C1 segment of cervical spinal cord (tissue), 14 donors: Measurements from ENCODE around the gene ENO2.

ENCODE experiments used
- DNase-seq, 14 donors: peaks; one replicate each; lab custom pipeline; 2025; lab: John Stamatoyannopoulos, UW

ENO2 gene

DNA sequence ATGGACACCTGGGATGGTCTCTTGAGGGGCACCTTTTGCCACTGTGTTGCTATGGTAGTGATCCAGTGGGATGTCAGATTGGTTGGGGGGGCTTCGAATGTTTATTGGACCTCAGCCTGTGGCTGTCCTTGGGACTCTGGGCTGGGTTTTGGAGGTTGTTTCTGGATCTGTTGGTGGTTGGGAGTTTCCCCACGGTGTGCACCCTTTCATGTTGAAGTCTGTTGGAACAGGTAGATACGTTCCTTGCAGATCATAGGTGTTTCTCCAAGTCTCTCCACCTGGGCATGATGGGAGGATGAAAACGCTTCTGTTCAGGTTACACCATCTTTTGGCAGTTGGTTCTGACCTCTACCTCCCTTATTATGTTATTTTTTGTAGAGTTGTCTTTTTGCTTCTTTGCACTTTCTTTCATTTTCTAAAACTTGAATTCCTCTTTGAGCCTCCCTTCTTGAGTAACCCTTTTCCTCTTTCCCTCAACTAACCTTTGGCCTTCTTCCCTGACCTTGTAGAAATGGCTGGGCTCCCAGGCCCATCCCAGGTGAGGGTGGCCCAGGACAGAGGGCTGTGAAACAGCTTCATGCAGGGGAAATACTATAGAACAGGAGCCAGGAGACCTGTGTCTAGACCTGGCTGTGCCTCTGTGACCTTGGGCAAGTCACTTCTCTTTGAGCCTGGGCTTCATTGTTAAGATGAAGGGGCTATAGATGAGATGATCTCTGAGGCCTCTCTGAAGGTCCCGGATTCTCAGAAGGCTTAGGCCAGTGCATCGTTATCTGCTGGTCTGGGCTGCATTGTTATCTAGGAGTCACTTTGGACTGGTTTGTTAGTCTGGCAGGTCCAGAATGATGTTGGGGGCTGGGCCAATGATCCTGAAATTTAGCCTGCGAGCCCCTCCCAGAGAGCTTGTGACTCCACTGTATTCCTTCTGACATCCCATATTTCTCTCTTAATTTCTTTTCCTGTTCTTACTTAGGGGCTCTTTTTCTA is 15.4 kb downstream of the ENO2 start:
- no peak for DNase-seq

DNA sequence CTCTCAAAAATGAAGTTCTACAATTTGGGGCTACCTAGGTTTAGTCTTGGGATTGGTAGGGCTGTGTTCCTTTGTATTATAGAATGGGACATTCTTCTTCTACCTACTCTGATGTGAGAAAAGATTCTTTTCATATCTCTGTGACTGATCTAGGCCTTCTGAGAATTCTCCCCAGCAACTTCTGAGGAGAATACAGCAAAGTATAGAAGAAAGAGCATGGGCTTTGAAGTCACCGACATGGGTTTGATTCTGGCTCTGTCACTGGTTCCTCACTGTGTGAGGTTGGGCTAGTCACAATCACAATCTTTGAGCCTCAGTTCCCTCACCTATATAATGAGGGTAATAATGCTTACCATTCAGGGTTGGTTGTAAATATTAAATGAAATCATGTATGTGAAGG is 18.4 kb downstream of the ENO2 start:
- DNase-seq, result no peak

GRCh38 chr12:6934110-6934509 is 19.7 kb downstream of the ENO2 start:
- no peak for DNase-seq

DNA sequence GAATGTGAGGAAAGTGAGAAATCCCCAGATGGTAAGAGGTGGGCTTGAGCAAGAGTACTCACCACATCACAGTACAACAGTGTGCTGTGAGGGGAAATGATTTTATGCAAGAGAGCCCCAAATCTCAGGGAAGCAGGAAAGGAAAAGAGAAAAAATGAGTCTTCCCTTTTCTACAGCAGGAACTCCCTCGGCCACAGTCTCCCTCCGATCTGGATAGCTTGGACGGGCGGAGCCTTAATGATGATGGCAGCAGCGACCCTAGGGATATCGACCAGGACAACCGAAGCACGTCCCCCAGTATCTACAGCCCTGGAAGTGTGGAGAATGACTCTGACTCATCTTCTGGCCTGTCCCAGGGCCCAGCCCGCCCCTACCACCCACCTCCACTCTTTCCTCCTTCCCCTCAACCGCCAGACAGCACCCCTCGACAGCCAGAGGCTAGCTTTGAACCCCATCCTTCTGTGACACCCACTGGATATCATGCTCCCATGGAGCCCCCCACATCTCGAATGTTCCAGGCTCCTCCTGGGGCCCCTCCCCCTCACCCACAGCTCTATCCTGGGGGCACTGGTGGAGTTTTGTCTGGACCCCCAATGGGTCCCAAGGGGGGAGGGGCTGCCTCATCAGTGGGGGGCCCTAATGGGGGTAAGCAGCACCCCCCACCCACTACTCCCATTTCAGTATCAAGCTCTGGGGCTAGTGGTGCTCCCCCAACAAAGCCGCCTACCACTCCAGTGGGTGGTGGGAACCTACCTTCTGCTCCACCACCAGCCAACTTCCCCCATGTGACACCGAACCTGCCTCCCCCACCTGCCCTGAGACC is 21.2 kb downstream of the ENO2 start:
- no peak for DNase-seq

DNA sequence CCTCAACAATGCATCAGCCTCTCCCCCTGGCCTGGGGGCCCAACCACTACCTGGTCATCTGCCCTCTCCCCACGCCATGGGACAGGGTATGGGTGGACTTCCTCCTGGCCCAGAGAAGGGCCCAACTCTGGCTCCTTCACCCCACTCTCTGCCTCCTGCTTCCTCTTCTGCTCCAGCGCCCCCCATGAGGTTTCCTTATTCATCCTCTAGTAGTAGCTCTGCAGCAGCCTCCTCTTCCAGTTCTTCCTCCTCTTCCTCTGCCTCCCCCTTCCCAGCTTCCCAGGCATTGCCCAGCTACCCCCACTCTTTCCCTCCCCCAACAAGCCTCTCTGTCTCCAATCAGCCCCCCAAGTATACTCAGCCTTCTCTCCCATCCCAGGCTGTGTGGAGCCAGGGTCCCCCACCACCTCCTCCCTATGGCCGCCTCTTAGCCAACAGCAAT is 21.8 kb downstream of the ENO2 start:
- no peak for DNase-seq

DNA sequence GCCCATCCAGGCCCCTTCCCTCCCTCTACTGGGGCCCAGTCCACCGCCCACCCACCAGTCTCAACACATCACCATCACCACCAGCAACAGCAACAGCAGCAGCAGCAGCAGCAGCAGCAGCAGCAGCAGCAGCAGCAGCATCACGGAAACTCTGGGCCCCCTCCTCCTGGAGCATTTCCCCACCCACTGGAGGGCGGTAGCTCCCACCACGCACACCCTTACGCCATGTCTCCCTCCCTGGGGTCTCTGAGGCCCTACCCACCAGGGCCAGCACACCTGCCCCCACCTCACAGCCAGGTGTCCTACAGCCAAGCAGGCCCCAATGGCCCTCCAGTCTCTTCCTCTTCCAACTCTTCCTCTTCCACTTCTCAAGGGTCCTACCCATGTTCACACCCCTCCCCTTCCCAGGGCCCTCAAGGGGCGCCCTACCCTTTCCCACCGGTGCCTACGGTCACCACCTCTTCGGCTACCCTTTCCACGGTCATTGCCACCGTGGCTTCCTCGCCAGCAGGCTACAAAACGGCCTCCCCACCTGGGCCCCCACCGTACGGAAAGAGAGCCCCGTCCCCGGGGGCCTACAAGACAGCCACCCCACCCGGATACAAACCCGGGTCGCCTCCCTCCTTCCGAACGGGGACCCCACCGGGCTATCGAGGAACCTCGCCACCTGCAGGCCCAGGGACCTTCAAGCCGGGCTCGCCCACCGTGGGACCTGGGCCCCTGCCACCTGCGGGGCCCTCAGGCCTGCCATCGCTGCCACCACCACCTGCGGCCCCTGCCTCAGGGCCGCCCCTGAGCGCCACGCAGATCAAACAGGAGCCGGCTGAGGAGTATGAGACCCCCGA is 22.5 kb downstream of the ENO2 start:
- DNase-seq, result peak in 2 of 14 donors; percentile 56 to 61

GRCh38 chr12:6937481-6938352 is 23.3 kb downstream of the ENO2 start:
- DNase-seq, result peak; percentile 45 to 95 (median 84)

DNA sequence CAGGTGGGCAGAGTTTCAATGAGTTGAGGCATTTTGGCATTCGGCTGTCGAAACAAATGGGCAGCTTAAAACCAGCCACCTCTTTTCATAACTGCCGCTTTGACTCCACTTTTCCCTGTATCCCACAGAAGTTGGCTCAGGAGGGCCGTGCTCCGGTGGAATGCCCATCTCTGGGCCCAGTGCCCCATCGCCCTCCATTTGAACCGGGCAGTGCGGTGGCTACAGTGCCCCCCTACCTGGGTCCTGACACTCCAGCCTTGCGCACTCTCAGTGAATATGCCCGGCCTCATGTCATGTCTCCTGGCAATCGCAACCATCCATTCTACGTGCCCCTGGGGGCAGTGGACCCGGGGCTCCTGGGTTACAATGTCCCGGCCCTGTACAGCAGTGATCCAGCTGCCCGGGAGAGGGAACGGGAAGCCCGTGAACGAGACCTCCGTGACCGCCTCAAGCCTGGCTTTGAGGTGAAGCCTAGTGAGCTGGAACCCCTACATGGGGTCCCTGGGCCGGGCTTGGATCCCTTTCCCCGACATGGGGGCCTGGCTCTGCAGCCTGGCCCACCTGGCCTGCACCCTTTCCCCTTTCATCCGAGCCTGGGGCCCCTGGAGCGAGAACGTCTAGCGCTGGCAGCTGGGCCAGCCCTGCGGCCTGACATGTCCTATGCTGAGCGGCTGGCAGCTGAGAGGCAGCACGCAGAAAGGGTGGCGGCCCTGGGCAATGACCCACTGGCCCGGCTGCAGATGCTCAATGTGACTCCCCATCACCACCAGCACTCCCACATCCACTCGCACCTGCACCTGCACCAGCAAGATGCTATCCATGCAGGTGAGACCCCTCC is 24.2 kb downstream of the ENO2 start:
- peak in 1 of 14 donors; percentile 42 for DNase-seq

DNA sequence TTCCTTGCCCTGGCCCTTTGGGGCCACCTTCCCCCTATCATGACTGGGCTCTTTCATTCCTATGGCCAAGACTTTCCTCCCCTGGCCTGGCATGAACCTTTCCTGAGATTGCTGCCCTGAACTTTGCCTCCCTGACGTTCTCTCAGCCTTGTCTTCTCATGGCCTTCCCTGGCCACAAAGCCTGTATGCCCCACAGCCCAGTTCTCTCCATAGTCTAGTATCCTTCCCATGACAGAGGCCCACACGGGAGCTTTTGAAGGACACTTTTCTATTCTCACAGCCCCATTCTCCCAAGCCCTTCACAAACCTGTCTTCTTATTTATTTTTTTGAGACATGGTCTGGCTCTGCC is 24.8 kb downstream of the ENO2 start:
- DNase-seq, result no peak

GRCh38 chr12:6941267-6941666 is 26.9 kb downstream of the ENO2 start:
- DNase-seq, result no peak

DNA sequence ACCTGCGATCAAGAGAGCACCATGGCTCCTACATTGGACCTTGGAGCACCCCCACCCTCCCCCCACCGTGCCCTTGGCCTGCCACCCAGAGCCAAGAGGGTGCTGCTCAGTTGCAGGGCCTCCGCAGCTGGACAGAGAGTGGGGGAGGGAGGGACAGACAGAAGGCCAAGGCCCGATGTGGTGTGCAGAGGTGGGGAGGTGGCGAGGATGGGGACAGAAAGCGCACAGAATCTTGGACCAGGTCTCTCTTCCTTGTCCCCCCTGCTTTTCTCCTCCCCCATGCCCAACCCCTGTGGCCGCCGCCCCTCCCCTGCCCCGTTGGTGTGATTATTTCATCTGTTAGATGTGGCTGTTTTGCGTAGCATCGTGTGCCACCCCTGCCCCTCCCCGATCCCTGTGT is 27.4 kb downstream of the ENO2 start:
- no peak for DNase-seq

DNA sequence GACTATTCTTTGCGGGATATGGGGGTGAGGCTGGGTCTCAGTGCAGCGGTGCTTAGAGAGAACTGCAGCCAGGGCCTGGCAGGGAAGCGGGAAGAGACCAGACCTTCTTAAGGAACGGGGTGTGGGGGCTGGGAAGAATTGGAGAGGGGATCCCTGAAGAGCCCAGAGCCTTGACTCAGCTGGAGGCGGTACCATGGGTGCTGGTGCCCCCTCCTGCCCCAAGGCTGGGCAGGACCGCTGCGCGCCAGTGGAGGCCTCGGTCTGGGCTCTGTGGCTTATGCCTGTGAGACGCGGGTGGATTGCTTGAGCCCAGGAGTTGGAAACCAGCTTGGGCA is 27.9 kb downstream of the ENO2 start:
- DNase-seq, result no peak

DNA sequence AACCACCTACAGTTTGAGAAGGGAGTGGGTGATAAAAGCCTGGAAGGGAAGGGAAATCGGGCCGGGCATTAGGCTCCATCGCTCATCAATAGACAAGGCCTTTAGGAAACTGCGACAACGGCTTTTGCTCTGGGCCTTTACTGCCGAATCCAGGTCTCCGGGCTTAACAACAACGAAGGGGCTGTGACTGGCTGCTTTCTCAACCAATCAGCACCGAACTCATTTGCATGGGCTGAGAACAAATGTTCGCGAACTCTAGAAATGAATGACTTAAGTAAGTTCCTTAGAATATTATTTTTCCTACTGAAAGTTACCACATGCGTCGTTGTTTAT is 29.0 kb downstream of the ENO2 start:
- peak in 13 of 14 donors; percentile 24 to 96 (median 71) for DNase-seq

- DNase-seq, result peak in 12 of 14 donors; percentile 49 to 96 (median 70)
Observed at GRCh38 chr12:6943722-6944380, 29.5 kb downstream of the ENO2 start, which contains the start of the genes C12orf57 and RNU7-1. C12orf57 (plus strand) TSS chr12:6944022; CDS start chr12:6944122, 100 bp downstream. RNU7-1 (plus strand) TSS chr12:6943816.

- peak in 13 of 14 donors; percentile 48 to 92 (median 85) for DNase-seq
Observed at GRCh38 chr12:6944381-6945186, 30.2 kb downstream of the ENO2 start.

DNA sequence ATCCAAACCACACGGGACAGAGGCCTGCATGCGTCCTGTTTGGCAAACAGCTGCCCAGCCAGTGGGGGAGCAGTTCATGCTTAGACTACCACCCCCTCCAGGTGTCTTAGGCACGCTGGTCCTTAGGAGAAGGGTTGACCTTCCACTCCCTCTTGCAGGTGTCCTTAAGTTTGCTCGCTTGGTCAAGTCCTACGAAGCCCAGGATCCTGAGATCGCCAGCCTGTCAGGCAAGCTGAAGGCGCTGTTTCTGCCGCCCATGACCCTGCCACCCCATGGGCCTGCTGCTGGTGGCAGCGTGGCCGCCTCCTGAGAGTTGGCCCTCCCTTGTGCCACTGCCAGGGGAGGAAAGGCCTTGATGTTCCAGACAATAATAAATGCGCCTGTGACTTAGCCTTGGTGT is 31.2 kb downstream of the ENO2 start:
- DNase-seq, result no peak

DNA sequence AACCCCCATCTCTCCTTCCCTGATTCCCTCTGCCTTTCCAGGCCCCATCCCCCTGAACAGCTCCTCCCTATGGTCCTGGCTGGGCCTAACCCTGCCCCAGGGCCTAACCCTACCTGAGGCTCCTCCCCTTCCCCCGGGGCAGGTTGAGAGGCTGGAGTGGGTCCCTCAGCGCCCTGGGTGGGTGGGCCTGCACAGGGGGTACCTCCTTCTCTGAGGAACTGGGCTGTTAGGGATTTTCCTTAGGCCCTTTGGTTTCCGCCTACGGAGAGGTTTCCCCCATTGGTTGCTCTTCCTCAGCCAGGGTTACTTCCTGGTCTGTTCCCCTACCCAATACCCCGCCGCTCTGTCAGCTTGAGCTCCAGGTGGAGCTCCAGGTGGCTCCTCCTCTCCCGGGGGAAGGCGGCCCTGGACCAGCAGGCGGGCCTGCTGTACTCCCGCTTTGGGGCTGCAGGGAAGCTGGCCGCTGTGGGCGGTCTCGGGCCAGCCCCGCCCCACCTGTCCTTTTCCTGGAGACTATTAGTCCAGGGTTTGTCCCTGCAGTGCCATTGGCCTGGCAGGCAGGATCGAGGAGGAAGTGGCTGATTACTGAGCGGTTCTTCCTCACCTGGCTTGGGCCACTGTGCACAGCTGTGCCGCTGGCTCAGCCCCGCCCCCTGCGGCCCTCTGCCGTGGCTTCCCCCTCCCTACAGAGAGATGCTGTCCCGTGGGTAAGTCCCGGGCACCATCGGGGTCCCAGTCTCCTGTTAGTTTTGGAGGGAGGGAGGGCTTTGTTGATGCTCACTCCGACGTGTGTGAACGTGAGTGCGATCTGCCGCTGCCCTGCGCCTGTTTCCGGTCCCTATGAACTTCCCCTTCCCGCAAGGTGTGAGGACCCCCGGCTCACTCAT is 31.9 kb downstream of the ENO2 start:
- peak in 1 of 14 donors; percentile 61 for DNase-seq
